MM.1S (cell line): ENCODE results near the gene DNAJB11.

Experiments used
- CTCF ChIP-seq: fragments of 300-600 bp; sonication (generic); IDR thresholded peaks from 2 replicates; pipeline ENCODE4 v1.5.1; 2016; ENCODE audit warnings: antibody characterized with exemption, low read length, mixed read lengths
- EZH2phosphoT487 ChIP-seq: fragments of 300-600 bp; sonication (generic); IDR thresholded peaks from 2 replicates; pipeline ENCODE4 v1.6.1; 2018; ENCODE audit warnings: antibody characterized with exemption, low read length

GRCh38 chr3:186618318-186618938, 47.9 kb downstream of the DNAJB11 start:
- TF ChIP-seq CTCF (no peak), EZH2phosphoT487 (no peak)
